Brain pericyte (primary cell): ENCODE measurements around the gene TIPIN.

Source experiments
- DNase-seq: peaks from one replicate; pipeline ENCODE4 v3.0.0-alpha.2; 2012; ENCODE audit warnings: low read depth, low spot score

The TIPIN gene

GRCh38 chr15:66302489-66303278, 53.8 kb downstream of the TIPIN start:
- DNase-seq: no peak

DNA sequence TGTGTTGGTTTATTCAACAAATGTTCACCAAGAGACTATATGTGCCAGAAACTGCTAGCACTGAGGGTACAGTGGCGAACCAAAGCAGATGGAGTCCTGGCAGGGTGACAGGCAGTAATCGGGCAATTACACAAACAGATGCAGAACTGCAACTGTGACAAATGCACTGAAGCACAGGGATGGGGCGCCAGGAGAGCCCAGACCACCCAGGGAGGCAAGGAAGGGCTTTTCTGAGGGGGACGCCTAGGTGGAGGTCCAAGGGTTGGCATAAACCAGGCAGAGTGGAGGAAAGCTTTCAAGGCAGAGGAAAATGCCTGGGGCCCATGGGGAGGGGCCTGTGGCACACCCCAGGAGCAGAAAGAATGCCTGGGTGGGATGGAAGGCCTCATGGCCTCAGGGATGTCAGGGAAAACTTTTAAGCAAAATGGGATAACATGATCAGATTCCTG, 57.7 kb downstream of the TIPIN start:
- no peak for DNase-seq

DNA sequence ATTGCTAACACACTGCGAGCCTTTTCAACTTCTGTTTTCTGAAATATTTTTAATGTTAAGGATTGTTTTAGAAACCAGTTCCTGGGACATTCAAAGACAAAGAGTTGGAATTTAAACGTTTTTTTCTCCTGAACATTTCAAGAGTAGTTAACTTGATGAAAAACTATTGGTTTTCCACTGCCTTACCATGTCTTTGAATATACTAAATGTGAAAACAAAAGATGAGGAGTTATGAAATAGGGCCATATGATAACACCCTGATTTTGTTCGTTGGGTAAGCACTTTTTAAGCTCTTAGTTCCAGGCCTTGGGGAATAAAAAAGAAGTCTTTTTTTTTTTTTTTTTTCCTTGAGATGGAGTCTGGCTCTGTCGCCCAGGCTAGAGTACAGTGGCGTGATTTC, 60.3 kb downstream of the TIPIN start:
- no peak for DNase-seq

- no peak for DNase-seq
Observed at GRCh38 chr15:66294932-66295235, 61.6 kb downstream of the TIPIN start.

DNA sequence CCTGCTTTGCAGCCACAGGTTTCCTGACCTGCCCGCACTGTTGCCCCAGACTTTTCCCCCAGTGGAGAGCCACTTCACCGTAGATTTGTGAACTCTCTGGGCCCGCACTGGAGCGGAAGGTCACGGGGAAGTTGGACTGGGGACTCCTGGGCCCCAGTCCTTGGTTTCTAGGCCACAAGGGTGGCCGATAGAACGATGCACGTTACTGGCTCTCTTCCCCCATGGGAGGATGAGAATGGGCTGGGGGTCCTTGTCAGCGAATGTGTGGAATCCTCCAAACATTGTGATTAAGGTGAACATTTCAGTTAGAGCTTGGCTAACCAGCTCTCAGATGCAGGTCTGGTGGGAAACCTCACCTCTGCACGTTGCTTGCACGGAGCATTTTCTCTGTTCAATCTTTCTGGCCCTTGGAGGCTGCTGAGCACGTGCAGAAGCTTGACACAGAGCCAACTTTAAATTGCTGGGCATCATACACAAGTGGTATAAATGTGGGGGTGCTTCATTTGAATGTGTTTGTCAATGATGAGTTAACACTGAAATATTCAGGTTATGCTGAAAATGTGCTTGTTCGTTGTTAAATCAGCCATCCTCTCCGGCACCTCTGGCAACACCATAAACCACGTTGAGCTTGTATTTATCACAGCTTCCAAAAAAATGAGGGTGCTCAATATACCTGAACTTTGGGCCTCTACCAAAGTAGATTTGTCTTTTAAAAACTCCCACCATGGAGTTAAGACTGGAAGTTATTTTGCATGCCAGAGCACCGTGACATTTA, 62.1 kb downstream of the TIPIN start:
- DNase-seq: no peak

GRCh38 chr15:66293419-66294156, 62.9 kb downstream of the TIPIN start, which contains the start of gene DIS3L:
TSS of gene DIS3L (plus strand) at chr15:66293568. CDS start at chr15:66293597, 29 bp downstream.
- no peak for DNase-seq

DNA sequence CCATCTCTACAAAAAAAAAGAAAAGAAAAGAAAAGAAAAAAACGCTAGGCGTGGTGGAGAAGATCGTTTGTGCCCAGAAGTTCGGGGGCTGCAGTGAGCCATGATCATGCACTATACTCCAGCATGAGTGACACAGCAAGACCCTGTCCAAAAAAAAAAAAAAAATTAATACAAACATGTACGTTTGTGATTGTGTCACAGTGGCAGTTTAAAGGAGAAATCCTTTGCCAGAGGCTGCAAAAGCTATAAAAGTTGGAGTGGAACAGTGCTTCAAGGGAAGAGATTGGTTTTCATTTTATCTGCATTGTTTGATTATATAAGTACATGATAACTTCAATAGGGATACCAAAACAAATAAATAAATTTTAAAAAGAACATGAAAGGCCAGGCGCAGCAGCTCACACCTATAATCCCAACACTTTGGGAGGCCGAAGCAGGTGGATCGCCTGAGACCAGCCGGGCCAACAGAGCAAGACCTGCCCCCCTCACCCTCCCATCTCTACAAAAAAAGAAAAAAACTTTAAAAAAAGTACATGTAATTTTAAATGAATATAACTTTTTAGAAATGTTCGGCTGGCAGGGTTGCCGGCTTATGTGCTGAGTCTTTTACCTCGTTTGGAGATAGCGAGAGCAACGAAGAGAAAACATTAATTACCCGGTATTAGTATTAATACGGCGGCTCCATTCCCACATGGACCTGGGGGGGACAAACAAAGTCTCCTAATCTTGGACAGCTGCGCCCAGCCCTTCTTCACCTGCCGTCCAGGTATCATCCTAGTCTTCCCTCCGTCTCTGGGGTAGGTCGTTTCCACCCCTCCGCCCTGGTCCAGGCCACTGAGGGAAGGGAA, 63.7 kb downstream of the TIPIN start:
- DNase-seq: no peak

DNA sequence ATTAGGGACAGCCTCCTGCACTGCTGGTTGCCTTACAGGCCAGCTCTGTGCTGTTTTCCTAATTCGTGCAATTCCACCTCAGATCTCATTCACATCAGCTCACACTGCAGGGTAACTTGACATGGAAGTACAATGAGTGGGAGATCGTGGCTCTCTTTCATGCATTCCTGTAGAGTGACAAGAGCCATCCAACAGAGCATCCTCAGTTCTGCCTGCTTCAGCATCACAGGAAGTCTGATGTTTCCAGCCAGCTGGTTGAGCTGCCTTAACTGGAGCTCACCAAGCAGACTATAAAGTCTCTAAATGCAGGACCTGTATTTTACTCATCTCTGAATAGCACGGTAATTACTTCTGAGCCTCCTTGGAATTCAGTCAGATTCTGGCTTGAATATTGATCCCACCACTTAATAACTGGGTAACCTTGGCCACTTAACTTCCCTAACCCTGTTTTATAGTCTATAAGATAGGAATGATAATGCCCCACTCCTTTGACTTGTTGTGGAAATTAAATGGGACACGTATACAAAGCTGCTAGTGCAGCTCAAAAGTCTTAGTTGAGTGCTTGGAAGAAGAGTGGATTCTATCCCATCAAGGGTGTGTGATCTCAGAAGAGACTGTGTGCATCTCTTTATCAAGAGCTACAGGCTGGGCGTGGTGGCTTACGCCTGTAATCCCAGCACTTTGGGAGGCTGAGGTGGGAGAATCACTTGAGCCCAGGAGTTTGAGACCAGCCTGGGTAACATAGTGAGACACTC, 64.5 kb downstream of the TIPIN start:
- no peak for DNase-seq

- DNase-seq: no peak
Observed at GRCh38 chr15:66290518-66290917, 66.0 kb downstream of the TIPIN start.

DNA sequence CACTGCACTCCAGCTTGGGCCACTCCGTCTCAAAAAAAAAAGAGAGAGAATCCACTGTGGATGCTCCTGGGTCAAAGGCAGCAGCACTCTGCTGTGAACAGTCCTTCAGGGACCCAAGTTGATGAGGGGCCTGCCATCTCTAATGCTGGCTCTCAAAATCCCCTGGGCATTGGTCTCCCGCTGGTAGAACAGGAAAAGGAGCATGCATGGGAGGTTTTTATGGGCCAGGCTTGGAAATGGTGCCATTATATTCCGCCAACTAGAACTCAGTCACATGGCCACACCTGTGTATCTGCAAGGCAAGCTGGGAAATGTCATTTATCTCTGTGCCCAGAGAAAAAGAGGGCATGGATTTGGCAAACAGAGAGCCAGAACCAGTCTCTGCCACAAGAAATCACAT, 66.5 kb downstream of the TIPIN start:
- no peak for DNase-seq

DNA sequence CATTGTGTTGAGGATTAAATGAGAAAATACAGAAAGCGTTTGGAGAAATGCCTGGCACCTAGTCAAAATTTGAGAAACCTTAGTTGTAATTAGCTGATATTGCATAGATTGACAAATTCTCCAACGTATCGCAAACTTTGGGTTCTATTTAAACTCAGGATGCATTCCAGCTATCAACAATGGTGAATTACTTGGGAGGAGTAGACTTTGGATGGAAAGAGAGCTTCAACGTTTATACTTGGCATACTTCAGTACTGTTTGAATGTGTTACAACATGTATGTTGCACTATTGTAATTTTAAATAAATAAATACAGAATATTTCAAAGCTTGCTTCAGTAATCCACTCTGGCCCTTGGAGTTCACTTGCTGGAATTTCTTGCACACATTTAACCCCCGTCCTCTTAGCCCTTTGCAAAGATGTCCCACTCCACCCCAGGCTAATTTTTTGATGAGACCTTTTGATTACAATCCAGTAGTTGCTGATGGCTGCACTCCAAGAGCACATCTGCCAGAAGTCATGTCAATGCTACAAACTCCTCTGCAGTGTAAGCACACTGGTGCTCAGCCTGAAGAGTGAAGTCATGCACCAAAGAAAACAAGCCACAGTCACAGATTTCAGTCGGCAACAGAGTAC, 67.8 kb downstream of the TIPIN start:
- no peak for DNase-seq

DNA sequence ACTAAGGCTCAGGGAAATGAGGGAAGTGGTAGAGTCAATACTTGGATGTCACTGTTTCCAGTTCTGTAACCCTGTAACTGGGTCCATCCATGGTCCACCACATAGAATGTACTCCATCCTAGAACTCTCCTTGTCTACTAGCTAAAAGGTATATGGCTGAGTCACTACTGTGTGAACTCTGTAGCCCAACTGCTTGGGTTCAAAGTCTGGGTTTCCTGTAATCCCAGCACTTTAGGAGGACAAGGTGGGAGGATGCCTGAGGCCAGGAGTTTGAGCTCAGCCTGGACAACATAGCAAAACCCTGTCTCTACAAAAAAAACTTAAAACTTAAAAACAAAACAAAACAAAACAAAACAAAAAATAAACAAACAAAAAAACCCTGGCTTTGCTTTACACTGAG, 68.4 kb downstream of the TIPIN start:
- DNase-seq: no peak

- DNase-seq: no peak
Observed at GRCh38 chr15:66287461-66288057, 68.9 kb downstream of the TIPIN start.
